HG03103 (cell line): Measurements from ENCODE around the gene ANXA2R.
"Not testable (repeated sequence)": the region's sequence is repeated elsewhere in the genome, so short reads cannot be mapped to it uniquely, and the experiment has no call there.

Experiments
- ATAC-seq: cut with Tn5 transposase; IDR thresholded peaks from one replicate; pipeline ENCODE4 v1.9.1; 2021; ENCODE audit warnings: low read depth; ENCODE audit not compliant: unreplicated experiment

The ANXA2R gene

GRCh38 chr5:43061352-43062075, 21.4 kb upstream of the ANXA2R start:
- no peak for ATAC-seq

DNA sequence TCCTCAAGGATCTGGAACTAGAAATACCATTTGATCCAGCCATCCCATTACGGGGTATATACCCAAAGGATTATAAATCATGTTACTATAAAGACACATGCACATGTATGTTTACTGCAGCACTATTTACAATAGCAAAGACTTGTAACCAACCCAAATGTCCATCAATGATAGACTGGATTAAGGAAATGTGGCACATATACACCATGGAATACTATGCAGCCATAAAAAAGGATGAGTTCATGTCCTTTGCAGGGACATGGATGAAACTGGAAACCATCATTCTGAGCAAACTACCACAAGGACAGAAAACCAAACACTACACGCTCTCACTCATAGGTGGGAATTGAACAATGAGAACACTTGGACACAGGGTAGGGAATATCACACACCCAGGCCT, 19.9 kb upstream of the ANXA2R start:
- not testable (repeated sequence) for ATAC-seq

- not testable (repeated sequence) for ATAC-seq
Measured at GRCh38 chr5:43055098-43055497, 15.0 kb upstream of the ANXA2R start.

GRCh38 chr5:43051684-43052083, 11.6 kb upstream of the ANXA2R start:
- no peak for ATAC-seq

DNA sequence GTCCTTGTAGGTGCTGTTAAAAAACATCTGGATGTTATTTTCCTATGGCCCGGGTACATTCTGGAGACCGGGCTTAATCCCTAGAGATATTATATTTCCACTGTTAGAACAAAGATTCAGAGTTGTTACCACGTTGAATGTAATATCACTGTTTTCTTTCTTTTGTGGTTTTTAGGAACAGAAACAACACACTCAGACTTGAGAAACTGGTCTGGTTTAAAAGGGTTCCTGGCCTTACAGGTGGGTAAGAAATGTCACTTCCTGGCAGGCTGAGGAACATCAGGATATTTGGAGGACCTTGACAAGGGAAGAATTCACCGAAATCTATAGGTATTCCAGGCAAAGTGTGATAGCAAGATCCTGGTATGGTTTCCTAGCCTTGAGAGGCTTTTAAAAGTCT, 10.3 kb upstream of the ANXA2R start:
- no peak for ATAC-seq

- no peak for ATAC-seq
Measured at GRCh38 chr5:43049236-43049635, 9.1 kb upstream of the ANXA2R start.

- no peak for ATAC-seq
Measured at GRCh38 chr5:43046474-43046873, 6.4 kb upstream of the ANXA2R start.

DNA sequence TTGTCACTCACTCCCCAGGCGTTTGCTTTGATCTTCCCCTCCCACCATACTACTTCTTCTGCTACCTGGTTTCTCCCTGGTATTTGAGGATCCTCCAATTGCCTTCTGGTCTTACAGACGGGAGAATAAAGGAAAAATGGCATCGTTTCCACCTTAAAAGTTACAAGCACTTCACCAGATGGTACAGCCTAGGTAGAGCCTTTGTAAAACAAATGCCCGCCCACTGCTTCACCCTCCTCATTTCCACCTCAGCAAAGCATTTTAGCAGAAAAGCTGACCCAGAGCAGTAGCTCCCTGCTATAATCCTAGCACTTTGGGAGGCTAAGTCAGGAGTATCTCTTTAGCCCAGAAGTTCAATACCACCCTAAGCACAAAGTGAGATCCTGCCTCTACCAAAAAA, 5.1 kb upstream of the ANXA2R start:
- no peak for ATAC-seq

- no peak for ATAC-seq
Measured at GRCh38 chr5:43044181-43044914, 4.2 kb upstream of the ANXA2R start.

GRCh38 chr5:43043400-43043756, 3.3 kb upstream of the ANXA2R start:
- ATAC-seq = no peak

- ATAC-seq = peak; percentile 23
Measured at GRCh38 chr5:43042626-43043399, 2.7 kb upstream of the ANXA2R start.

GRCh38 chr5:43042176-43042625, 2.1 kb upstream of the ANXA2R start:
- peak; percentile 26 for ATAC-seq

DNA sequence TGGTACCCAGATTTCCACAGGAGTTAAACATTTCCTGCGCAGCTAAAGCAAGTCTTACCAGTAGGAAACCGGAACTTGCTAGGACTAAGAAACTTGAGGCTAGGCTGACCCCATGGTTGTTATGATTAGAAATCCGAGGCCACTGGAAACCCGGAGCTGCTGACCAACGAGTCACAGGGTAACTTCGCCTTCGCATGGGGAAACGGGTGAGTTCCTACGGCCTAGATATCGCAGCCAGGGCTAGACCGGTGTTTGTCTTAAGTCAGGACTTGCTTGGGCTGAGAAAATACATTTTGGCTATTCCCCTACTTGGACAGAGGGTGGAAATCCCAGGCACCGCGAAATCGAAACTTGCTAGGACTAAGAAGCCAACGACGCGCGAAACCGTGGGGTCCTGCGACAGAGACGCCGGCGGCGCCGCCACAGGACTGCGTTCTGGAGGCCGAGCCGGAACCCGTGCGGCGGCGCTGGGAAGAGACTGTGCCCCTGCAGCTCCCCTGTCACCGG, 1.6 kb upstream of the ANXA2R start:
- ATAC-seq = peak; percentile 9

DNA sequence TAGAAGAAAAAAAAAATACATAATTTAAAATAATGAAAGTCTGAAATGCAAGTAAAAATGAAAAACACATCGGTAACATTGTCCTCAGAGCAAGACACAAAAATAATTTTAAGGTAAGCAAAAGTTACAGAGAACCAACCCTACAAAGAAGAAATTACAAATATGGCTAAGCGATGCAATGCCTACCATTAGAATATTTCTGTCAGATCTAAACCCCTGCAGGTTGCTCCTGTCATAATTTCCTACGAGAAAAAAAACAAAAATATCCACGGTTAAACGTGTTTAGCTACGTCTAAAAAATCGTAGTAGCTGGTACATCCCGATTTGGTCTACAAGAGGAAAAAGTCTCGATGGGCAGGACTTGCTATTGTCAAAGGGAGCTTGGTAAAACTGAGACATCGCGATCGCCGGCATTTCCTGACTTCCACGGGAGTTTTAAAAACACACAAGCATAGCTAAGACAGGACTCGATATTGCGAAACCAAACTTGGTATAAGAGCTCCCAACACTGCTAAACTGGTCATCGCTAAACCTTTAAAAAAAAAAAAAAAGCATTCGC, 1.1 kb upstream of the ANXA2R start:
- no peak for ATAC-seq

- ATAC-seq = no peak
Measured at GRCh38 chr5:43039471-43040286, 440 bp downstream of the ANXA2R start.

DNA sequence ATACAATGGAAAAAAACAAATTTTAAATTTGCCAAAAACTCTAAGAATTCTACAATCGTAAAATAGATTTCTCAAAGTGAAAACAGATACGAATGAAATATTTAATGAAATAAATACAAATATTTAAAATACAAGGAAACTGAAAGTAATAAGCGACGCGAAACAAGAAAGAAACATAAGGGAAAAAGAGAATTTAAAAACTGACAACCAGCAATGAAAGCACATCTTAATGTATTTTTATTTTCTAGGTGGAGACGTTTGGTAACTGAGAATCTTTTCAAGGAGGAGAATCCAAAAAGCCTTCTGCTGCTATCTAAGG, 1.0 kb downstream of the ANXA2R start:
- no peak for ATAC-seq

DNA sequence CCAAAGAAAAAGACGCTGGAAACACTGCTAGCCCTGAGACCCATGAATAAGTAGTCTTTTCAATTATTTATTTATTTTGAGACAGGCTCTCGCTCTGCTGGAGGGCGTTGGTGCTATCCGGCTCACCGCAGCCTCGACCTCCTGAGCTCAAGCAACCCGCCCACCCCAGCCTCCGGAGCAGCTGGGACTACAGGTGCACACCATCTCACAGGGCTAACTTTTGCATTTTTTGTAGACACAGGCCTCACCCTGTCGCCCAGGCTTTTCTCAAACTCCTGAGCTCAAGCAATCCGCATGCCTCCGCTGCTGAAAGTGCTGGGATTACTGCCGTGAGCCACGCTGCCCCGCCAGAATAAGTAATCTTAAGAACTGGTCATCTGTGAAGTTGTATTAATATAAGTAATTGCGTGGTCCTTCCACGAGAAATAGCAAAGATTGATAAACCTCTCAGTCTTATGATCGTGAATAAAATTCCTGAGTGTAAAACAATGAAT, 1.6 kb downstream of the ANXA2R start:
- no peak for ATAC-seq

- ATAC-seq = no peak
Measured at GRCh38 chr5:43037636-43038495, 2.3 kb downstream of the ANXA2R start.
